H1 (cell line): ENCODE results near the gene MPIG6B. TPM values are rescaled to one million over a fixed set of nuclear protein-coding genes. Genes with fewer than 3 reads are reported as not detected.

Experiments
- CTCF ChIA-PET: fragments of 300-600 bp; sonication (Branson Sonifier 250); formaldehyde crosslinking; loops from one replicate; lab custom pipeline; 2021; ENCODE audit not compliant: partially characterized antibody; lab: Charles Lee
- POLR2A ChIA-PET: fragments of 300-600 bp; sonication (Branson Sonifier 250); formaldehyde crosslinking; loops from one replicate; lab custom pipeline; 2021; ENCODE audit warnings: inconsistent platforms; ENCODE audit not compliant: partially characterized antibody; lab: Charles Lee
- DNase-seq, 2 experiments: peaks; one replicate each; pipeline versions ENCODE4 v3.0.0 to v3.0.0-alpha.2; 2010 to 2022; ENCODE audit warnings: low spot score in 2 of 2, low read depth in 1 of 2, mixed read lengths in 1 of 2
- FAIRE-seq: peaks from 2 replicates; lab custom pipeline; 2011; peaks lifted over from hg19 to GRCh38; lab: Jason Lieb, UNC
- H2AFZ ChIP-seq: 2 replicates; pipeline ENCODE4 v1.8.1; 2012; ENCODE audit warnings: low read length, inconsistent platforms
- H2AK5ac ChIP-seq: 2 replicates; pipeline ENCODE4 v1.6.1; 2013; ENCODE audit warnings: low read depth, low read length
- H2BK120ac ChIP-seq: replicated peaks from 2 replicates; pipeline ENCODE3; 2013; ENCODE audit warnings: low read depth, low read length, inconsistent platforms
- H2BK12ac ChIP-seq: 2 replicates; pipeline ENCODE4 v1.6.1; 2013; ENCODE audit warnings: low read depth, low read length
- H2BK15ac ChIP-seq: 2 replicates; pipeline ENCODE4 v1.6.1; 2013; ENCODE audit warnings: low read length
- H2BK20ac ChIP-seq: 2 replicates; pipeline ENCODE4 v1.6.1; 2013; ENCODE audit warnings: low read length
- H2BK5ac ChIP-seq: 2 replicates; pipeline ENCODE4 v1.6.1; 2013; ENCODE audit warnings: low read depth, low read length
- H3K14ac ChIP-seq: 2 replicates; pipeline ENCODE4 v1.6.1; 2013; ENCODE audit warnings: inconsistent platforms; ENCODE audit not compliant: insufficient read length
- H3K18ac ChIP-seq: 2 replicates; pipeline ENCODE4 v1.6.1; 2013; ENCODE audit warnings: low read length; ENCODE audit errors: extremely low read depth
- H3K23ac ChIP-seq: 2 replicates; pipeline ENCODE4 v1.6.1; 2013; ENCODE audit warnings: inconsistent platforms; ENCODE audit not compliant: insufficient read length
- H3K23me2 ChIP-seq: 2 replicates; pipeline ENCODE4 v1.6.1; 2013; ENCODE audit warnings: low read depth, low read length
- H3K27ac ChIP-seq: 2 replicates; pipeline ENCODE4 v1.6.1; 2011; ENCODE audit warnings: low read depth, low read length, inconsistent platforms
- H3K27me3 ChIP-seq, 4 experiments: replicated peaks in 1 of 4; 1 replicate in 1 of 4; 2 replicates in 3 of 4; pipeline versions ENCODE4 v1.6.1 to v1.8.1; 2011 to 2013; ENCODE audit warnings: low read length in 3 of 4, mild to moderate bottlenecking in 3 of 4, inconsistent platforms in 2 of 4, mixed read lengths in 2 of 4, moderate library complexity in 1 of 4; ENCODE audit not compliant: control insufficient read depth in 3 of 4, insufficient read depth in 3 of 4; ENCODE audit errors: extremely low read depth in 1 of 4
- H3K36me3 ChIP-seq, 4 experiments: 2 replicates each; pipeline versions ENCODE4 v1.6.1 to v1.8.1; 2011 to 2013; ENCODE audit warnings: mild to moderate bottlenecking in 4 of 4, low read length in 3 of 4, moderate library complexity in 2 of 4, control low read depth in 1 of 4, inconsistent platforms in 1 of 4; ENCODE audit not compliant: insufficient read depth in 4 of 4, control insufficient read depth in 2 of 4
- H3K4ac ChIP-seq: replicated peaks from 2 replicates; pipeline ENCODE3; 2013; ENCODE audit warnings: low read length, low read depth, mixed read lengths, inconsistent platforms; ENCODE audit not compliant: insufficient read length
- H3K4me1 ChIP-seq, 4 experiments: replicated peaks in 1 of 4; 1 replicate in 1 of 4; 2 replicates in 3 of 4; pipeline versions ENCODE4 v1.6.1 to v1.8.1; 2011 to 2013; ENCODE audit warnings: low read length in 3 of 4, inconsistent platforms in 2 of 4, mixed read lengths in 1 of 4; ENCODE audit not compliant: insufficient read depth in 4 of 4, control insufficient read depth in 3 of 4
- H3K4me2 ChIP-seq, 2 experiments: 2 replicates each; pipeline versions ENCODE4 v1.6.1 to v1.8.1; 2011 to 2013; ENCODE audit warnings: low read depth in 2 of 2, low read length in 2 of 2, control low read depth in 1 of 2, inconsistent platforms in 1 of 2, mild to moderate bottlenecking in 1 of 2; ENCODE audit not compliant: insufficient read depth in 1 of 2
- H3K4me3 ChIP-seq, 4 experiments: fragments of 200-600, 300-600 bp in 1 of 4; sonication (generic), shearing (Covaris generic), sonication (Bioruptor Twin) in 1 of 4; 2 replicates each; pipeline versions ENCODE4 v1.5.1 to v1.8.1; 2011 to 2016; ENCODE audit warnings: low read length in 4 of 4, low read depth in 3 of 4, control low read depth in 2 of 4, inconsistent platforms in 2 of 4, mild to moderate bottlenecking in 2 of 4, mixed read lengths in 1 of 4, moderate library complexity in 1 of 4; ENCODE audit not compliant: insufficient read depth in 2 of 4; ENCODE audit errors: extremely low read depth in 1 of 4
- H3K56ac ChIP-seq: replicated peaks from 2 replicates; pipeline ENCODE3; 2013; ENCODE audit warnings: low read depth, mild to moderate bottlenecking, mixed read lengths, low read length, inconsistent platforms; ENCODE audit not compliant: insufficient read length
- H3K79me1 ChIP-seq: 2 replicates; pipeline ENCODE4 v1.6.1; 2013; ENCODE audit warnings: low read depth, low read length, control low read depth
- H3K79me2 ChIP-seq, 2 experiments: 2 replicates each; pipeline versions ENCODE4 v1.6.1 to v1.8.1; 2012 to 2013; ENCODE audit warnings: low read length in 2 of 2, mild to moderate bottlenecking in 2 of 2, inconsistent platforms in 1 of 2; ENCODE audit not compliant: insufficient read depth in 2 of 2, control insufficient read depth in 1 of 2
- H3K9ac ChIP-seq, 4 experiments: replicated peaks in 1 of 4; 1 replicate in 1 of 4; 2 replicates in 3 of 4; pipeline versions ENCODE4 v1.6.1 to v1.8.1; 2011 to 2013; ENCODE audit warnings: low read depth in 3 of 4, low read length in 3 of 4, control low read depth in 2 of 4, mild to moderate bottlenecking in 2 of 4, moderate library complexity in 2 of 4, inconsistent platforms in 1 of 4; ENCODE audit errors: extremely low read depth in 1 of 4
- H3K9me3 ChIP-seq, 2 experiments: 2 replicates each; pipeline versions ENCODE4 v1.6.1 to v1.8.1; 2012 to 2013; ENCODE audit warnings: mild to moderate bottlenecking in 2 of 2, moderate library complexity in 2 of 2, control low read depth in 1 of 2, inconsistent platforms in 1 of 2, low read depth in 1 of 2, low read length in 1 of 2, mixed read lengths in 1 of 2; ENCODE audit not compliant: insufficient read depth in 2 of 2
- H4K20me1 ChIP-seq, 2 experiments: replicated peaks in 1 of 2; 2 replicates each; pipeline versions ENCODE3 to v1.8.1; 2011 to 2013; ENCODE audit warnings: inconsistent platforms in 2 of 2, low read length in 2 of 2, mild to moderate bottlenecking in 1 of 2; ENCODE audit not compliant: insufficient read depth in 2 of 2, control insufficient read depth in 1 of 2
- H4K5ac ChIP-seq: 2 replicates; pipeline ENCODE4 v1.6.1; 2013; ENCODE audit warnings: low read length, low read depth, mixed read lengths, inconsistent platforms; ENCODE audit not compliant: insufficient read length
- H4K8ac ChIP-seq: 2 replicates; pipeline ENCODE4 v1.8.0; 2013; ENCODE audit warnings: mild to moderate bottlenecking, moderate library complexity, low read length, inconsistent platforms; ENCODE audit not compliant: insufficient read depth; ENCODE audit errors: extremely low read depth
- H4K91ac ChIP-seq: replicated peaks from 2 replicates; pipeline ENCODE3; 2013; ENCODE audit warnings: low read length, mixed read lengths, inconsistent platforms; ENCODE audit not compliant: insufficient read length
- ASH2L ChIP-seq: fragments of 200-600, 300-600 bp; sonication (generic); IDR thresholded peaks from one replicate; pipeline ENCODE4 v1.7.1; 2017; ENCODE audit warnings: low read length
- ATF2 ChIP-seq: IDR thresholded peaks from 2 replicates; pipeline ENCODE4 v1.6.1; 2012; ENCODE audit warnings: low read length, inconsistent platforms
- GTF2F1 ChIP-seq: IDR thresholded peaks from 2 replicates; pipeline ENCODE4 v1.6.1; 2012; ENCODE audit warnings: low read depth, low read length, improper control_type of control experiment, borderline replicate concordance
- HDAC2 ChIP-seq, 2 experiments: fragments of 300-600 bp in 1 of 2; sonication (generic) in 1 of 2; IDR thresholded peaks; 2 replicates each; pipeline ENCODE4 v1.6.1; 2011 to 2012; ENCODE audit warnings: low read depth in 2 of 2, low read length in 2 of 2, mild to moderate bottlenecking in 2 of 2, moderate library complexity in 2 of 2, borderline replicate concordance in 1 of 2, inconsistent platforms in 1 of 2
- JUND ChIP-seq: IDR thresholded peaks from 2 replicates; pipeline ENCODE4 v1.6.1; 2011; ENCODE audit warnings: mild to moderate bottlenecking, improper control_type of control experiment, low read length
- RFX5 ChIP-seq: IDR thresholded peaks from 2 replicates; pipeline ENCODE4 v1.6.1; 2011; ENCODE audit warnings: low read depth, low read length, improper control_type of control experiment, borderline replicate concordance
- RXRA ChIP-seq: IDR thresholded peaks from 2 replicates; pipeline ENCODE4 v1.6.1; 2011; ENCODE audit warnings: low read depth, mild to moderate bottlenecking, low read length, moderate library complexity; ENCODE audit not compliant: insufficient read depth
- TAF1 ChIP-seq: IDR thresholded peaks from 2 replicates; pipeline ENCODE4 v1.6.1; 2011; ENCODE audit warnings: mild to moderate bottlenecking, low read depth, low read length
- TCF12 ChIP-seq: IDR thresholded peaks from 2 replicates; pipeline ENCODE4 v1.6.1; 2011; ENCODE audit warnings: low read depth, mild to moderate bottlenecking, low read length
- WGBS, 2 experiments: shearing (Covaris generic) in 1 of 2; methylation state at CpG; one replicate each; pipeline versions ENCODE4 v1.1.6 to v1.1.7; 2013 to 2015; ENCODE audit warnings: low lambda C conversion rate in 2 of 2, mixed read lengths in 2 of 2, inconsistent platforms in 1 of 2, low coverage in 1 of 2, missing lambda C conversion rate in 1 of 2; ENCODE audit not compliant: insufficient replicate concordance in 2 of 2, insufficient coverage in 1 of 2, insufficient read length in 1 of 2; ENCODE audit errors: extremely low coverage in 1 of 2, missing lambda C conversion rate in 1 of 2; 5-methylcytosine and 5-hydroxymethylcytosine counted together
- polyA plus RNA-seq, 7 experiments: library from polyadenylated mRNA; depleted of rRNA in 3 of 7; stranded (reverse) in 5 of 7; unstranded in 2 of 7; fragments of >200 nt in 5 of 7; fragments of 200-250 nt in 2 of 7; gene quantifications; 1 replicate in 5 of 7; 2 replicates in 1 of 7; 4 replicates in 1 of 7; pipeline versions ENCODE4 v1.2.1 to v1.2.3, GENCODE V29; 2011 to 2013; ENCODE audit warnings: missing spikeins in 2 of 7, mixed read lengths in 2 of 7
- total RNA-seq: library from RNA; stranded (reverse); fragmentation: NEBNext Ultra II Directional; extraction: Animal tissue kit (Norgen Biotek cat#: 25700); gene quantifications from 2 replicates; pipeline ENCODE4 v1.2.1, GENCODE V29; 2021

The MPIG6B gene
- total and polyA plus RNA-seq, 2 of the 8 experiments (the other 6 are each of a cell fraction or from before 2014, with no cell fraction given), result 0.18 TPM; not detected in 1

GRCh38 chr6:31736021-31736767 lies 13.0 kb downstream of the MPIG6B start, which contains the start of gene CLIC1:
Gene CLIC1, minus strand, starts transcription at chr6:31736530. Its CDS starts 230 bp downstream, at chr6:31736300.
- H3K4me3 ChIP-seq, result peak within 1 kb of the TSS; percentile 82 to 98 (median 92)
- H3K4ac ChIP-seq, result peak within 1 kb of the TSS; percentile 40
- H3K9me3 ChIP-seq, result no peaks in the 10 kb centered on the region; a peak in 1 of 4 replicates
- H2BK12ac ChIP-seq, result peak within 1 kb of the TSS; percentile 35; the same call in 1 of the 2 replicates
- ChIA-PET CTCF (interaction anchor here (0.5 to 5.6 kb wide), 20 partner anchors 12 to 868 kb away, joined by 3 to 23 read pairs (median 3); no protein-coding TSS in a partner anchor), POLR2A (interaction anchor here (0.7 to 8.7 kb wide), 27 partner anchors 11 to 223 kb away, joined by 3 to 73 read pairs (median 5); partner anchors contain the start of genes ABHD16A, CSNK2B, DDX39B and GPANK1)
- DNase-seq (peak; percentile 50 to 86), FAIRE-seq (no peak)
- H3K18ac ChIP-seq, result peak within 1 kb of the TSS; percentile 93
- H2BK20ac ChIP-seq, result peak within 1 kb of the TSS; percentile 61; the same call in 1 of the 2 replicates
- peaks cover 10 to 26% (median 20%) of the 10 kb centered on the region in 4 experiments for H3K36me3 ChIP-seq
- H3K9ac ChIP-seq, result peak within 1 kb of the TSS; percentile 63 to 91 (median 66)
- H3K4me2 ChIP-seq, result peak within 1 kb of the TSS; percentile 78 to 99
- H2BK15ac ChIP-seq, result peak within 1 kb of the TSS; percentile 81; the same call in 1 of the 2 replicates
- H4K91ac ChIP-seq, result peak within 1 kb of the TSS; percentile 67
- peak within 1 kb of the TSS; percentile 57; the same call in 1 of the 2 replicates for H2AK5ac ChIP-seq
- H2BK5ac ChIP-seq, result peak within 1 kb of the TSS; percentile 97
- H3K4me1 ChIP-seq, result peaks cover 23 to 29% (median 25%) of the 10 kb centered on the region in 4 experiments
- peak within 1 kb of the TSS; percentile 29 for H2BK120ac ChIP-seq
- no peaks in the 10 kb centered on the region for H3K27me3 ChIP-seq
- H3K23ac ChIP-seq, result no peak within 1 kb of the TSS
- 2% methylated on average over 22 of the region's 24 CpGs; no CpG with 5 or more reads in 1 of the 2 experiments for WGBS, 2 experiments
- peaks cover 4 to 5% of the 10 kb centered on the region in 2 experiments for H4K20me1 ChIP-seq
- H3K79me2 ChIP-seq, result peaks cover 0 to 26% of the 10 kb centered on the region in 2 experiments; a peak in 2 of 4 replicates
- H3K27ac ChIP-seq, result peak within 1 kb of the TSS; percentile 64; the same call in 1 of the 2 replicates
- no peak within 1 kb of the TSS for H3K14ac ChIP-seq
- peak within 1 kb of the TSS; percentile 27 for H3K56ac ChIP-seq
- peak within 1 kb of the TSS; percentile 88 for H4K5ac ChIP-seq
- no peak within 1 kb of the TSS for H2AFZ ChIP-seq
- H3K23me2 ChIP-seq, result peaks cover 20% of the 10 kb centered on the region
- peak within 1 kb of the TSS; percentile 64; the same call in 1 of the 2 replicates for H4K8ac ChIP-seq
- H3K79me1 ChIP-seq, result peaks cover 8% of the 10 kb centered on the region; the same call in 1 of the 2 replicates
- TF ChIP-seq TAF1, result peak; percentile 51
- TF ChIP-seq ASH2L, result peak; percentile 73
- peak in 1 of 2 experiments; percentile 49; a peak in 1 of 4 replicates for TF ChIP-seq HDAC2 (IDR thresholded peaks at IDR 0.05; ENCODE audit: borderline replicate concordance in 1 of 2, low read depth in 2 of 2, low read length in 2 of 2)
- no peak for TF ChIP-seq GTF2F1
- TF ChIP-seq RFX5, result no peak
- TF ChIP-seq JUND, result peak; percentile 74
- no peak for TF ChIP-seq RXRA
- no peak for TF ChIP-seq TCF12
- no peak for TF ChIP-seq ATF2
